GM21825 (cell line): Measurements from ENCODE around the gene KCNJ5.

Experiments
- ATAC-seq: cut with Tn5 transposase; IDR thresholded peaks from one replicate; pipeline ENCODE4 v1.9.1; 2021; ENCODE audit warnings: mild to moderate bottlenecking, moderate library complexity; ENCODE audit not compliant: unreplicated experiment

KCNJ5 gene

GRCh38 chr11:128890543-128891368, at the start of gene KCNJ5:
TSS of gene KCNJ5 (plus strand) at chr11:128891356. CDS start at chr11:128911274, 19,918 bp downstream.
- no peak for ATAC-seq

DNA sequence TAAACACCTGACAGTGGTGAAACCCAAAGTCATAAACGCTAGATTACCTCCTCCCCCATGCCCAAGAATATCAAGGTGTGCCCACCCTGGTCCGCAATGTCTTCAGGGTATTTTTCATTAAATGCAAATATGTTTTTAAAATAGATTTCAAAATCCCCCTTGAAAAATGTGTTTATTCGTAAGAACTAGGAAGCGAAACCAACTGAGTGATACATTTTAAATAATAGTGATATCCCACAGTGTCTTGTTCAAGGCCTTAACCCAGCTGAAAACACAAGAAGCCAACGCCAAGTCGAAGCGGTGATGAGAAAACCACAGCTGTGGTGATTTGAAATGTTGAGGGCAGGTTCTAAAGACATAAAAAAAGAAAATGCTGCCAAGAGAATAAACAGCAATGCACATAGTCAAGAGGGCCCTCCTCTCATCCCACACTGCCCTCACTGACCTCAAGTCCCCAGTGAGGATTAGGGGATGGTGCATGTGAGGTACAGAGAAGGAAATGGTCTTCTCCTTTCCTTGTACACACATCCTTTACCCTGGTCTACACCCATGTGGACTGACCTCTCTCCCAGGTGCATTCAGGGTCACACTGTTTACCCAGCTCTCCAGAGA, 49.6 kb upstream of the KCNJ5 start:
- ATAC-seq, result peak; percentile 52

- no peak for ATAC-seq
Observed at GRCh38 chr11:128843198-128843785, 47.9 kb upstream of the KCNJ5 start.

- ATAC-seq, result no peak
Observed at GRCh38 chr11:128845334-128845780, 45.8 kb upstream of the KCNJ5 start.

DNA sequence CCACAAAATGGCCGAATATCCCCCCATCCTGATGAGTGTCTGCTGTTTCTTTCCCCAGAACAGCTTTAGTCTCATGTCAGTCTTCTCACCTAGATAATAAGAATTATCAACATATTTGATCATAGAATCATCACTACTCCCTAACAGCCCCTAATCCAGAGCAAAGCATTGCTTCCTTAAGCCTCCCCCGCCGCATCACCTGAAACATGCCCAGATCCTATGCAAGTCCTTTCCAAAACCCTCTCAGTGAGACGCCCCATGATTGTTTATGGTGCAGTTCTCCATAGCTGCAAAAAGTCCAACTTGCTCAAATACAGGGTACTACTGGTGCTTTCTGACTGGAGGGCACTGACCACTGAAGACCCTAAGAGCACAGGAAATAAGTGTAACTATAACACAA, 44.2 kb upstream of the KCNJ5 start:
- no peak for ATAC-seq

DNA sequence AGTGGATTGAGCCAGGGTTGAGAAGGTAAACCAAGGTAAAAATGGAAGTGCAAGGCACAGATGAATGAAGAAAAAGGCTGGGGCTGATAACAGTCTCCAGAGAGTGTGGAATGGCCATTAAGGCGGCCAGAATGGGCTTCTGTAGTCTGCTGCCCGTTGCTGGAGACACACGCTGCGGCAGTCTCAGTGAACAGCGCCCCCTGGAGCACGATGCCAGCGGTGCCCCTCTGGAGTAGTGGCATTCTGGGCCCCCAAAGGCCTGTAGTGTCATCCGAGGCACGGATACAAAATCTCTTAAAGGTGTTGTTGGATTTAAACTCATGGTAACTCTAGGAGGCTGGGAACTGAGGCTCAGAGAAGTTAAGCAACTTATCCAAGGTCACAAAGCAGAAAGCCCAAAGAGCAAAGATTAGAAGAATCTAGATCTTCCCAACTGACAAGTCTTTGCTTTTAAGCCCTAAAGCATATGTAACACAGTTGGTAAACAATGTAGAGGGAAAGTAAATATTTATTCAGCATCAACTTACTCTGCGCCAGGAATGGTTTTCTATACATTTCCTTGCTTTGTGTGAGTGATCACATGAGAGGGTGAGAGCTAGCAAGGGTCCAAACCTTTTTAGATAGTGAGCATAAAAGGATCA, 42.2 kb upstream of the KCNJ5 start:
- peak; percentile 82 for ATAC-seq

DNA sequence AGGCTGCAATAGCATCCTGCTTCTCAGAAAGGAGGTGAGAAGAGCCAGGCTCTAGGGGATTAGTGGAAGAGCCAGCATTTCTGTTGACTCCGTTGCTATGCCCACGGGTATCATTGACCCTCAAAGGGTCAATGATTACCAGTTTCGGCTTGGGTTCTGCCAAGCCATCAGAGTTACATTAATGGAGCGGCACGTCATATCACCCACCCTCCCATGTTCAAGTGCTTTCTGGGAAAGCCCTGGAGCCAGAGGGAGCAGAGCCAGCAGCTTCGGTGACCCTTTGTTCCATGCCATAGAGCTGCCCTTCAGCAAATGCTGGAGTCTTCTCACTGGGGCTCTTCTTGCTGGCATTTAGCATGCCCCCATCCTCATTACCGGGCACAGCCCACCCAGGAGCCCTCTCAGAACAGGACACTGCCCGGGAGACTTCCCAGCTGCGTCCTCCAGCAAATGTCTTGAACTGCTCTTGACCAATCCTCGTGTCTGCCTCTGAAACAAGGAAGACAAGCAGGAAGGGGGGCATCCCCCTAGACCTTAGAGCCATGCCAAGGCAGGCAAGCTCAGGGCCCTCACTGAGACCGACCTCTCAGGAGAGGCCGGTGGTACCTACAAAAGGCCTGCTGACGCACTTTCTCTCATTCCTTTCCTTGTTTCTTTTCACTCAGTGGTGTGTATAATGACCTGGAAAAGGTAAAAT, 38.7 kb upstream of the KCNJ5 start:
- ATAC-seq, result no peak

DNA sequence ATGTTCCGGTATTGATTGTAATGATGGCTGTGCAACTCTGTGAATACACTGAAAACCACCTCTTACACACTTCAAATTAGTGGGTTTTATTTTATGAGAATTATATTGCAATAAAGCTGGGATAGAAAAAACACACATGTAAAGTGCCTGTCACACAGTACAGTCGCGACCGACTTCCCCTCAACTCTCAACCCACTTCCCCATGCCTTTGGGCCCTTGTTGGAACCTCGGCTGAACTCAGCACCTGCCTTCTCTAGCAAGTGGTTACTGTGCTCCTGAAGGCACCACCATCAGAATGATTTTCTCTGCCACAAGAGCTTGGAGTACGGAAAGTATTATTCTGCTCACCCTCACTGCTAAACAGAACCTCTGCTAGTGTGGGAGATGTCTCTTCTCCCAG, 37.6 kb upstream of the KCNJ5 start:
- no peak for ATAC-seq

GRCh38 chr11:128854841-128855240, 36.3 kb upstream of the KCNJ5 start:
- ATAC-seq, result no peak

GRCh38 chr11:128856241-128856640, 34.9 kb upstream of the KCNJ5 start:
- no peak for ATAC-seq

DNA sequence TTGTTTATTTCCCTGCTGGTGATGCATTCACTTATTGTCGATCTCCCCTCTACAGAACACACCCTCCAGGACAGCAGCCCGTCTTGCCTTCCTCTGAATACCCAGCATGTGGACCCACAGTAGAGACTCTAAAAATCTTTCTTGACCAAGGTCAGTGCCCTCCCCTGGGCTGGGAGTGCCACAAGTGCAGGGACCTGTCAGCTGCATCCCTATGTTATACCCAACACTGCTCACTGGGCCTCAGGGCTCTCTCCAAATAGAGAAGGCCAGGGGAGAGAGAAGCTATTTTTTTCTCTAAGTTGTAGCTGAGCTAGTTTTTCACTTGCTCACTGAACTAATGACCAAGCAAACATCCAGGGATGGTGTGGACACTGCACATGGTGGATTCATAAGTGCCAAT, 33.8 kb upstream of the KCNJ5 start:
- ATAC-seq, result no peak

DNA sequence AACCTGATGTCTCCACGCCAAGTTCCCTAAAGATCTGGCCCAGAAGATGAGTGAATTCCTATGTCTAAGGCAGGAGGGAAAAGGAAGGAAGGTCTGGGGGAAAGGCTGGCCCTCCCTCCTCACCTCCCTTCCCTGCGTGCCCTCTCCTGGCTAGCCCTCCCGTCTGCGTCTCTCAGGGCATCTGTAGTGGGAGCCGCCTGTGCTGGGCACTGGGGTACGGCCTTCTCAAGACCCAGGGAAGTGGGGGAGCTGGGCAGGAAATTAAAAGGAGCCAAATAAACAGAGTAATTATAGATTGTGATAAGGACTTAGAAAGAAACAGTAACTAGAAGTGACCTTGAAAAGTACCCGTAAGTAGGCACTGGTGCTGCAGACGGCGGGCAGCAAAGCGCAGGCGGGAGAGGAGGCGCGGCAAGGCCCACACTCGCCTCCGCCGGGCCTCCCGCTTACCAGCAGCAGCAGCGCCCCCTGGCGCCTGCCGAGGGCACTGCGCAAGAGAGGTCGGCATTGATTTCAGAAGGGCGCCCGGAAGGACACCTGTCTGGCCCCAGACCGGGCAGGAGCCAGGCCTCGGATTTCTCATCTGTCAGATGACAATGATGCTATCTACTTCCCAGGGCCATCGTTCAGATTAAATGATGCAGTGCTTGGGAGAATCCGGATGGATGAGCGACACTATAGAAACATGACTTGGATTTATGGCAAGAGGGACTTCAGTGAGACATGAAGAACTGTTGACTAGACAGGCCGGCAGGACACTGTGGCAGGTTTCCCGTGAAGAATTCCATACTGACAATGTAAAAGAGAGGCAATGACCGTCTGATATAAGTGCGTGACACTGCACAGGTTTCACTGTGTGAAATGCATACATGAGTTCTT, 31.4 kb upstream of the KCNJ5 start:
- peak; percentile 93 for ATAC-seq

DNA sequence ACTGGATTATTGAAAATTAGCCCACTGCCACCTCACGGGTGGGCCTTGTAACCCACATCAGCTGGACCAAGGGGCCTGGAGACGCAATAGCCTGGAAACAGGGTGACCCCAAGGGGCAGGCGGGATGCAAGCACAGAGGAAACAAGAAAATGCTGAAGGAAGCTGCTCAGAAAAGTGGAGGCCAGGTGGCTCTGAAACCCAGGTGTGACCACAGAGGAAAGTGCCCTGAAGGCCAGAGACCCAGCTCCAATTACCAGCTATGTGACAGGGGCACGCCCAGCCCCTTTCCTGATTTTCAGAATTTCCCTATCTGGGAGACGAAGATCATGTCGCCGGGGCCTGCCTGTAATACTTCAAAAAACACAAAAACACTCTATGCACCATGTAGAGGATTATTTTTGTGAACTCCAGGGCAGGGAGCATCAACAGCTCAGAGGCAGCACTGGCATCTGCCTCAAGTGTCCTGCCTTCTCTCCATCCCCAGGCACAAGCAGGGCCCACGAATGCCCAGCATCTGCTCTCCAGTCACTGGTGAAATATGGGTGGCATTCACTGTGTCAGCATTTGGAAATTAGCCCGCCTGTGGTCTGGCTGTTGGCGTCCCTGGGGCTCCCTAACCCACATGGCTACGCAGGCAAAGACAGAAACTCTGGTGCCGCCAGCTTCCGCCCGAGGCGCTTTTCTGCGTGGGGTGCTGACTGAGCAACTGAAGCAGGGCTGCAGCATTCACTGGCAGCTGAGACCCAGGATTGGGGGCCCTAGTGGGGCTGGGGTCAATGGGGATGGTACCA, 30.4 kb upstream of the KCNJ5 start:
- no peak for ATAC-seq

DNA sequence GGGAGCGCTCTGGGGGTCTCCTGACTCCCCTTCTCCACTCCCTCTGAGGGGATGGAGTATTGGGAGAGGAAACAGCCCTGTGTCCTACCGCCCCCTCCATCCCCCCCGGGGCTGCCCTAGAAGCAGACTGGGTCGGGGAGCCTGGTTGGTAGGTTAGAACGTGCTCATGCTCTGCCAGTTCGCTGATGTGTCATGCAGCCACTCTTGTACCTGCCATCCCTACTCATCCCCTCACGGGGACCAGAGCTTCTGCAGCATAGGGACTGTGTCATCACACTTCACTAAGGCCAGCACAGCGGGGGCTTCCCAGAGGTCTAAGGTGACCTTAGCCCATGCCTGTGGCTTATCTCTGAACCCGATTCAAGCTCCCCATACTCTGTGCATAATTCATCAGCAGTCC, 28.8 kb upstream of the KCNJ5 start:
- ATAC-seq, result no peak

DNA sequence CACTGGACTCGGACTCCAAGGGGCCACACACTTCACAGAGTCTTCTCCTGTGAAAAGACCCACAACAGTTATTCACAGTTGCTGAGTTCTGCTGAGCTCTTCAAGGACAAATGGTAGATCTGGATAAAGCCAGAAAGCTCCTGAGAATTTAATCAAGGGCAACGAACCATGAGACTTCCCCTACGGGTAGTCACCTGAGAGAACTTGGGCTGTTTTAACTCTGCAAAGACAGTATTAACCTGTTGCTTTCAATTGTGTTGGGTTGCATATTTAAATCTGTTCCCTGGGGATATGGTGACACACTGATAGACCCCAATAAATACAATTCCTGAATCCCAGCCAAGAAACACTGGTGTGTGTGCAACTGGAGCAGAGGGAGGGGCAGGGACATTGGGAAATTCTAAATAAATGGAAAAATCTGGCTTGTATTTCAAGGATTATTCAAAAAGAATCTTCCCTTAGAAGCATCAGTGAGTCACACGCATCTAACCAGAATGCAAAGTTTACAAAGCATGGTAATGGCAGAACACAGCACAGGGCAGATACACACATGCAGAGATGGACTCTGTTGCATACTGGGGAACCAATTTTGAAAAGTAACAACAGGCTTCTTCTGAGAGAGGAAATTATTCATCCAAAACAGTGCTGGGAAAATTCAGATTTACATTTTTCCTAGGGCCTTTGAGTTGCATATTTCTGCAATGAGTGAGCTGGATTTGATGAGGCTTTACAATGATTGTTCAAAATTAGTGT, 28.1 kb upstream of the KCNJ5 start:
- no peak for ATAC-seq

GRCh38 chr11:128865490-128865889, 25.7 kb upstream of the KCNJ5 start:
- no peak for ATAC-seq

DNA sequence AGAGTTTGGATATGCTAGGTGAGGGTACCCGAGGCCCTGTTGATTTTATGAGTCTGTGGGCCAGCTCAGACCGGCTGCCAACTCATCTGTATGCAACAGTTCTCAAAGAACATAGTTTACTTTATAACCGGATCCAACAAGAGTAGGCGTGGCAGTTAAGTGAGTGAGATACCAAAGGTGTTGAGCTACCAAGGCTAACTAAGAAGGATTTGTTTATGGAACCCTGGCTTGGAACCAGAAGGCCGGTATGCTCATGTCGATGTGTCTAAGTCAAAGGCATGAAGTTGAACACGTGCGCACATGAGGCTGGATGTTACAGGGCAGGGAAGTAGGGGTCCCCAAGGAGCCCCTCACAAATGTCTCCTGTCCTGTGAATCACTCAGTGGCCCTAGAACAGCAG, 23.9 kb upstream of the KCNJ5 start, which contains the start of gene KCNJ1:
Gene KCNJ1 (minus strand): TSS at position 20 of the 400 bp plus-strand sequence. CDS start 27,053 bp downstream, outside the sequence.
- no peak for ATAC-seq
